Measurements from ENCODE around the gene FMO1.
A peak's percentile ranks its signal among the peaks of the same experiment; 100 is the strongest.
"Not testable (repeated sequence)": the region's sequence is repeated elsewhere in the genome, so short reads cannot be mapped to it uniquely, and the experiment has no call there.

Gene FMO1

GRCh38 chr1:171248302-171248701, at the start of gene FMO1:
Gene FMO1, plus strand, starts transcription at chr1:171248494. Its CDS starts 9,594 bp downstream, at chr1:171258088.
- FAIRE-seq: no peak

- no peak for FAIRE-seq
These were observed 44.0 kb upstream of the FMO1 start for GRCh38 chr1:171204296-171204695.

GRCh38 chr1:171206204-171206977, 41.9 kb upstream of the FMO1 start:
- no peak for FAIRE-seq

GRCh38 chr1:171206978-171207355, 41.3 kb upstream of the FMO1 start:
- no peak for FAIRE-seq

GRCh38 chr1:171207377-171207776, 40.9 kb upstream of the FMO1 start:
- no peak for FAIRE-seq

- FAIRE-seq: no peak
These were observed 37.9 kb upstream of the FMO1 start for GRCh38 chr1:171210355-171210754.

GRCh38 chr1:171212607-171213351, 35.5 kb upstream of the FMO1 start:
- no peak for FAIRE-seq

GRCh38 chr1:171213559-171214454, 34.5 kb upstream of the FMO1 start:
- no peak for FAIRE-seq

- FAIRE-seq: no peak
These were observed 30.4 kb upstream of the FMO1 start for GRCh38 chr1:171217658-171218443.

GRCh38 chr1:171218661-171219060, 29.6 kb upstream of the FMO1 start:
- no peak for FAIRE-seq

- FAIRE-seq: peak; percentile 68
These were observed 28.8 kb upstream of the FMO1 start for GRCh38 chr1:171219346-171220080.

GRCh38 chr1:171220081-171220420, 28.2 kb upstream of the FMO1 start:
- no peak for FAIRE-seq

GRCh38 chr1:171220581-171221054, 27.7 kb upstream of the FMO1 start:
- peak; percentile 68 for FAIRE-seq

GRCh38 chr1:171221665-171222591, 26.4 kb upstream of the FMO1 start:
- no peak for FAIRE-seq

GRCh38 chr1:171222936-171223335, 25.4 kb upstream of the FMO1 start:
- no peak for FAIRE-seq

- FAIRE-seq: peak; percentile 55
These were observed 24.0 kb upstream of the FMO1 start for GRCh38 chr1:171224257-171224656.

- FAIRE-seq: peak; percentile 82
These were observed 21.4 kb upstream of the FMO1 start for GRCh38 chr1:171226747-171227370.

- FAIRE-seq: no peak
These were observed 17.0 kb upstream of the FMO1 start for GRCh38 chr1:171231326-171231725.

- FAIRE-seq: no peak
These were observed 15.1 kb upstream of the FMO1 start for GRCh38 chr1:171233183-171233582.

GRCh38 chr1:171236231-171236630, 12.1 kb upstream of the FMO1 start:
- FAIRE-seq: not testable (repeated sequence)

All from endometrium (tissue), 2 donors.